Measurements from ENCODE around the gene TMEM94. TPM values are rescaled to one million over a fixed set of nuclear protein-coding genes. Genes with fewer than 3 reads are reported as not detected.
A peak's percentile ranks its signal among the peaks of the same experiment; 100 is the strongest.

Gene TMEM94
- total and polyA plus RNA-seq, 2 of the 13 experiments (the other 11 are each of a cell fraction or from before 2014, with no cell fraction given), result 32.6 to 134 TPM

DNA sequence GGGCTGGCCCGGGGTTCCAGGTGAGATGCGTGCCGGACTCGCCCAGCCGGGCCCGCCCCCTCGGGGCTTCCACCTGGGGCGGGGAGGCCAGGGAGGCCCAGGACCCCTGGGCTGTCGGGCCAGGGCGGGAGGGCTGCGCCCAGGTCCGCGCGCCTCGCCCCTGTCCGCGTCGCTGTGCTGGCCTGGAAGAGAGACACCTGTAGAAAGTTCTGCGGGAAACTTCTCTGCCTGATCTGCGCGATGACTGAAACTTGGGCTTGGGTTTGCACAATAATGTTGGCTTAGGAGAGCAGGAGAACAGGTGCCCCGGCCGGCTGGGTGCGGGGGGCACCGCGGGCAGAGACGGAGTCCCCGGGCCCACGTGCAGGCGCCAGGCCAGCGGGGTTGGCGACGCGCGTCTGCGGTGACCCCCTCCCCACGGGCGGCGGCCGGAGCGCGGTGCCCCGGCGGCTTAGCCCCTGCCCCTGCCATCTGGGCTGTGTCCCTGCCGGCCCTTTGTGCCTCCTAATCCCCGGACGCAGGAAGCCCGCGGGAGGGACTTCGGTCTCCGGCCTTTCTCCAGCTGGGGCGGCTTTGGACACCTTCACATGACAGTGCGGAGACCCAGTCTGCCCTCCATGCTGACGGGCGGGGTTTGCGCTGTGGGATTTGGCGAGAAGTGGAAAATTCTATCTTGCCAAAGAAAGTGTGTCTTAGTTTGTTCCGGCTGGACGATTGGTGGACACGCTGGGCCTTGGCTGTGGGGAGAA, 69.5 kb downstream of the TMEM94 start (continued):
- TF ChIP-seq, protein P1, sequence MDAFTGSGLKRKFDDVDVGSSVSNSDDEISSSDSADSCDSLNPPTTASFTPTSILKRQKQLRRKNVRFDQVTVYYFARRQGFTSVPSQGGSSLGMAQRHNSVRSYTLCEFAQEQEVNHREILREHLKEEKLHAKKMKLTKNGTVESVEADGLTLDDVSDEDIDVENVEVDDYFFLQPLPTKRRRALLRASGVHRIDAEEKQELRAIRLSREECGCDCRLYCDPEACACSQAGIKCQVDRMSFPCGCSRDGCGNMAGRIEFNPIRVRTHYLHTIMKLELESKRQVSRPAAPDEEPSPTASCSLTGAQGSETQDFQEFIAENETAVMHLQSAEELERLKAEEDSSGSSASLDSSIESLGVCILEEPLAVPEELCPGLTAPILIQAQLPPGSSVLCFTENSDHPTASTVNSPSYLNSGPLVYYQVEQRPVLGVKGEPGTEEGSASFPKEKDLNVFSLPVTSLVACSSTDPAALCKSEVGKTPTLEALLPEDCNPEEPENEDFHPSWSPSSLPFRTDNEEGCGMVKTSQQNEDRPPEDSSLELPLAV (CRISPR knock-in tag; conservative IDR thresholded peaks at IDR 0.05; ENCODE audit: low read depth), result no peak
- 0 out of 2 replicates have a peak, but pooled peaks have one; percentile 49 for TF ChIP-seq ZNF124 (CRISPR knock-in tag; IDR thresholded peaks at IDR 0.05)
- TF ChIP-seq KAT8 (CRISPR knock-in tag; IDR thresholded peaks at IDR 0.05), result peak; percentile 28; the same call in 1 of the 2 replicates
- TF ChIP-seq ZMYM4 (CRISPR knock-in tag; IDR thresholded peaks at IDR 0.05), result no peak
- no peak for TF ChIP-seq RORA (CRISPR knock-in tag; IDR thresholded peaks at IDR 0.05)
- TF ChIP-seq MEIS2 (CRISPR knock-in tag; IDR thresholded peaks at IDR 0.05), result no peak
- TF ChIP-seq NFE2L2 (IDR thresholded peaks at IDR 0.05; ENCODE audit: low read length), result no peak
- TF ChIP-seq, protein P2, sequence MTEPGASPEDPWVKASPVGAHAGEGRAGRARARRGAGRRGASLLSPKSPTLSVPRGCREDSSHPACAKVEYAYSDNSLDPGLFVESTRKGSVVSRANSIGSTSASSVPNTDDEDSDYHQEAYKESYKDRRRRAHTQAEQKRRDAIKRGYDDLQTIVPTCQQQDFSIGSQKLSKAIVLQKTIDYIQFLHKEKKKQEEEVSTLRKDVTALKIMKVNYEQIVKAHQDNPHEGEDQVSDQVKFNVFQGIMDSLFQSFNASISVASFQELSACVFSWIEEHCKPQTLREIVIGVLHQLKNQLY (CRISPR knock-in tag; IDR thresholded peaks at IDR 0.05), result 0 out of 2 replicates have a peak, but pooled peaks have one; percentile 10
- TF ChIP-seq CBX5 (CRISPR knock-in tag; IDR thresholded peaks at IDR 0.05; ENCODE audit: borderline replicate concordance), result no peak
- TF ChIP-seq, protein P3, sequence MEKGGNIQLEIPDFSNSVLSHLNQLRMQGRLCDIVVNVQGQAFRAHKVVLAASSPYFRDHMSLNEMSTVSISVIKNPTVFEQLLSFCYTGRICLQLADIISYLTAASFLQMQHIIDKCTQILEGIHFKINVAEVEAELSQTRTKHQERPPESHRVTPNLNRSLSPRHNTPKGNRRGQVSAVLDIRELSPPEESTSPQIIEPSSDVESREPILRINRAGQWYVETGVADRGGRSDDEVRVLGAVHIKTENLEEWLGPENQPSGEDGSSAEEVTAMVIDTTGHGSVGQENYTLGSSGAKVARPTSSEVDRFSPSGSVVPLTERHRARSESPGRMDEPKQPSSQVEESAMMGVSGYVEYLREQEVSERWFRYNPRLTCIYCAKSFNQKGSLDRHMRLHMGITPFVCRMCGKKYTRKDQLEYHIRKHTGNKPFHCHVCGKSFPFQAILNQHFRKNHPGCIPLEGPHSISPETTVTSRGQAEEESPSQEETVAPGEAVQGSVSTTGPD (CRISPR knock-in tag; IDR thresholded peaks at IDR 0.05), result no peak
- no peak for TF ChIP-seq KAT2B (IDR thresholded peaks at IDR 0.05; ENCODE audit: borderline replicate concordance, low read depth, low read length)
- TF ChIP-seq BHLHE40 (IDR thresholded peaks at IDR 0.05; ENCODE audit: low read length), result no peak
- no peak for TF ChIP-seq ZBTB1 (CRISPR knock-in tag; IDR thresholded peaks at IDR 0.05; ENCODE audit: borderline replicate concordance)
- TF ChIP-seq, protein P4, sequence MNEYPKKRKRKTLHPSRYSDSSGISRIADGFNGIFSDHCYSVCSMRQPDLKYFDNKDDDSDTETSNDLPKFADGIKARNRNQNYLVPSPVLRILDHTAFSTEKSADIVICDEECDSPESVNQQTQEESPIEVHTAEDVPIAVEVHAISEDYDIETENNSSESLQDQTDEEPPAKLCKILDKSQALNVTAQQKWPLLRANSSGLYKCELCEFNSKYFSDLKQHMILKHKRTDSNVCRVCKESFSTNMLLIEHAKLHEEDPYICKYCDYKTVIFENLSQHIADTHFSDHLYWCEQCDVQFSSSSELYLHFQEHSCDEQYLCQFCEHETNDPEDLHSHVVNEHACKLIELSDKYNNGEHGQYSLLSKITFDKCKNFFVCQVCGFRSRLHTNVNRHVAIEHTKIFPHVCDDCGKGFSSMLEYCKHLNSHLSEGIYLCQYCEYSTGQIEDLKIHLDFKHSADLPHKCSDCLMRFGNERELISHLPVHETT (CRISPR knock-in tag; conservative IDR thresholded peaks at IDR 0.05), result no peak; the same call in 1 of the 2 replicates
- TF ChIP-seq ZNF605 (CRISPR knock-in tag; IDR thresholded peaks at IDR 0.05), result no peak
- TF ChIP-seq, protein P5, sequence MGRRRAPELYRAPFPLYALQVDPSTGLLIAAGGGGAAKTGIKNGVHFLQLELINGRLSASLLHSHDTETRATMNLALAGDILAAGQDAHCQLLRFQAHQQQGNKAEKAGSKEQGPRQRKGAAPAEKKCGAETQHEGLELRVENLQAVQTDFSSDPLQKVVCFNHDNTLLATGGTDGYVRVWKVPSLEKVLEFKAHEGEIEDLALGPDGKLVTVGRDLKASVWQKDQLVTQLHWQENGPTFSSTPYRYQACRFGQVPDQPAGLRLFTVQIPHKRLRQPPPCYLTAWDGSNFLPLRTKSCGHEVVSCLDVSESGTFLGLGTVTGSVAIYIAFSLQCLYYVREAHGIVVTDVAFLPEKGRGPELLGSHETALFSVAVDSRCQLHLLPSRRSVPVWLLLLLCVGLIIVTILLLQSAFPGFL (CRISPR knock-in tag; IDR thresholded peaks at IDR 0.05), result no peak
- TF ChIP-seq ZNF468 (CRISPR knock-in tag; IDR thresholded peaks at IDR 0.05), result no peak
- TF ChIP-seq, protein P6, sequence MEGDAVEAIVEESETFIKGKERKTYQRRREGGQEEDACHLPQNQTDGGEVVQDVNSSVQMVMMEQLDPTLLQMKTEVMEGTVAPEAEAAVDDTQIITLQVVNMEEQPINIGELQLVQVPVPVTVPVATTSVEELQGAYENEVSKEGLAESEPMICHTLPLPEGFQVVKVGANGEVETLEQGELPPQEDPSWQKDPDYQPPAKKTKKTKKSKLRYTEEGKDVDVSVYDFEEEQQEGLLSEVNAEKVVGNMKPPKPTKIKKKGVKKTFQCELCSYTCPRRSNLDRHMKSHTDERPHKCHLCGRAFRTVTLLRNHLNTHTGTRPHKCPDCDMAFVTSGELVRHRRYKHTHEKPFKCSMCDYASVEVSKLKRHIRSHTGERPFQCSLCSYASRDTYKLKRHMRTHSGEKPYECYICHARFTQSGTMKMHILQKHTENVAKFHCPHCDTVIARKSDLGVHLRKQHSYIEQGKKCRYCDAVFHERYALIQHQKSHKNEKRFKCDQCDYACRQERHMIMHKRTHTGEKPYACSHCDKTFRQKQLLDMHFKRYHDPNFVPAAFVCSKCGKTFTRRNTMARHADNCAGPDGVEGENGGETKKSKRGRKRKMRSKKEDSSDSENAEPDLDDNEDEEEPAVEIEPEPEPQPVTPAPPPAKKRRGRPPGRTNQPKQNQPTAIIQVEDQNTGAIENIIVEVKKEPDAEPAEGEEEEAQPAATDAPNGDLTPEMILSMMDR (CRISPR knock-in tag; IDR thresholded peaks at IDR 0.05), result no peak
- no peak for TF ChIP-seq CREM (IDR thresholded peaks at IDR 0.05)
- TF ChIP-seq CREM (CRISPR knock-in tag; IDR thresholded peaks at IDR 0.05), result no peak

Measured in HepG2 (cell line).